ENCODE measurements around the gene RAD51B.

Gene RAD51B

DNA sequence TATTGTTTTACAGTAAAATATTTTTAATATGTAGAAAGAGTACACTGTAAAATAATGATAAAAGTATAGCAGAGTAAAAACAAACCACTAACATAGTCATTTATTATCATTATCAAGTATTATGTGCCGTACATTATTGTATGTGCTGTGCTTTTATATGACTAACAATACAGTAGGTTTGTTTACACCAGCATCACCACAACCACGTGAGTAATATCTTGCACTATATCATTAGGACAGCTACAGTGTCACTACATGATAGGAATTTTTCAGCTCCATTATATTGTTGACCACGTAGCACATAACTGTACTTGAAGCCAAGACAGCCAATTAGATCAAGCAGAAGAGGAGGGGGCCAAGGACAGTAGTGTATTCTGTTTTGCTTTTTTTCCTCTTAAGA lies 415.4 kb downstream of the RAD51B start:
- DNase-seq (ENCODE audit: low read depth), result no peak

DNA sequence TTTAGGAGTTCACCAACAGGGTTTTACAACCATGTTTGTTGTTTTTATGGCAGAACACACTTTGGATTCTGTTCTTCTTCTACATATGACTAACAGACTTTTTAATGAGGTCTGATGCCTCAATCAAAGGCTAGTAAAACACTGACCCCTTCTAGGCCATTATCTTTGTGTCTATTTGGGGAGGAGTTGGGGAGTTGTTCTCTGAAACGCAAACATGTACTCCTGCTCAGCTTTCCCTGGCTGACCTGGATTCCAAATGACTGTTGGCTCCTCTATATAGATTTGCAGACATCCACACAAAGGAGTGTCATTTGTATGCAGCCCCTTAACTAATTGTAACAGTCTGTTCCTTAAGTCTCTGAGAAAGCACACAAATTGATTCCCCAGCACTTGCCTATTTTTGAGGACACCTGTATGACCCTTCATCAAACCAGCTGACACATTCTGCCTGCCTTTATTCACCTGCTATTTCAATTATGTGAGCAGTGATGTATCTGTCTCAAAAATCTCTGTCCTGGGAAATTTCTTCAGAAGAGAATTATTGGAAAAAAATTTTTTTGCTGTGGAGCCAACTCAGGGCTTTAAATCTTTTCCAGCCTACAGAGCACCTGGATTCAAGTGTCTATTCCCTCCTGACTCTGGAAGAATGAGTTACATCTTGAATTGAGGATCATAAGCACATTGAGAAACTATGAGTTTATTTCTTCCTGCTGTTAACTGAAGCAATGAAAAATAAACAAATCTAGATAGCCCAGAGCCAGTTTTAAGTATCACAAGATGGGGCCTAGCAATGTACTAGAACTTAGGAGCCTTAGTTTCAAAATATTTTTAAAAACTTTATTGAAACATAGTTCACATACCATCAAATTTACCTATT lies 417.2 kb downstream of the RAD51B start:
- no peak for DNase-seq (ENCODE audit: low read depth)

DNA sequence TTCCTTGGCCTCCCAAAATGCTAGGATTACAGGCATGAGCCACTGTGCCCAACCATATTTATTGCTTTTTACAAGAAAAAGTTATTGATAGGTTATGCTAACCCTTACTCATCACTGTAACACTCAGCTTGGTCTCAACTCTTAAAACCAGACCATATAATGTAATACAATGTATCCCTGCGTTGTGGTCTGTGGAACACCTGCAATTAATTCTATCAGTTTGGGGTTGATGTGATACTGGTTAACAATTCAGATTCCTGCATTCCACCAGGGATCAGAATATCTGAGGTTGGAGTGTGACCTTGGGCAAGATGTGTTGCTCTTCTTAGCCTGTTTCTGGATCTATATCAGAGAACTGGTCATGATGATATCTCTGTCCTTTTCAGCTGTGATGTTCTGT lies 419.0 kb downstream of the RAD51B start:
- no peak for DNase-seq (ENCODE audit: low read depth)

DNA sequence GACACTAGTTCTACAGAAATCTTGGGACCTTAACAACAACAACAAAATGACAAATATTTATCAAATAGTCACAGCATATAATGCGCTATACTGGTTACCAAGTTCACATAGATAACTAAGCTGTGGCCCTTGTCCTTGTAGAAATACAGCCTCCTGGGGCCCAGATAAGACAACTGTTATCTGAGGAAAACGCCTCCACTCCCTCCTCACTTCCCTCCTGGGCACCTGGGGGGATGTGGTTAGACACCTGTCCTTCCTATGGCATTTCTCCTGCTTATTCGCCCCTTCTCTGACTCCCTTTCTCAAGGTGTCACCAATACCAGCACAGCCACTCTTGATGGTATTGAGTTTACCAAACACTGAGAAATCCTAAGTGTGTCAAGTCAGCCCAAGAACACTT lies 419.4 kb downstream of the RAD51B start:
- no peak for DNase-seq (ENCODE audit: low read depth)

DNA sequence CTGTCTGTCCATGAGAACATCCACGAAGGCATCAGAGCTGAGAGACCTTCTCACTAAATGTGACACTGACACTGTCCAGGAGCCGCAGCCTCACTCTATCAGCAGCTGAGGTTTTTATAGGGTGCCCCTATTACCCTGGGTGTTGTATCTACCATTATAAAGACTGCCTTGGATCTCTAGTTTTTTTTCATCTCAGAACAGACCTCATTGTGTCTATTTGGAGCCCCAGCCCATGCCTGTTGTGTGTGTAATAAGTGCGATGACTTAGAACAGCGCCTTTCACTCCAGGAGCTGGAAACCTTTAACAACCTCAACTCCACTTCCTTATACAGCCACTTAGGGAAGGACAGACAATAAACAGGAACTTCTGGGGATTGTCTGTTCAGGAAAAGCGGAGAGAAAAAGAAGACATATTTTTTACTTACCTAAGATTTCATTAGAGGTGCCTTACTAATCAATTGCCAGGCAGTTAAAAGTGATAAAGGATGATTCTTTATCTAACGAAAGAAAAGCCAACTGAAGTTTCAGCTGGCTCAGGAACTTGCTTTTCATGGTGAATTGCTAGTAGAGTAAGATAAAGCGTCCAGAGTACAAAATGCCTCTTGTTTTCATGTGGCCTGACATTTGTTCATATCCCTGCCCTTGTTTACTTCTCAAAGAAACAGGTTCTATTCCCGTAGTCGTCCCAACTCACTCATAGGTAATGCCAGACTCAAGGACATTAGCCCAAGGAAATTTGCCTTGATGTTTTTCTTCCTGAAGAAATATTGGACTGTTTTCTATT lies 420.6 kb downstream of the RAD51B start:
- DNase-seq (ENCODE audit: low read depth), result no peak

DNA sequence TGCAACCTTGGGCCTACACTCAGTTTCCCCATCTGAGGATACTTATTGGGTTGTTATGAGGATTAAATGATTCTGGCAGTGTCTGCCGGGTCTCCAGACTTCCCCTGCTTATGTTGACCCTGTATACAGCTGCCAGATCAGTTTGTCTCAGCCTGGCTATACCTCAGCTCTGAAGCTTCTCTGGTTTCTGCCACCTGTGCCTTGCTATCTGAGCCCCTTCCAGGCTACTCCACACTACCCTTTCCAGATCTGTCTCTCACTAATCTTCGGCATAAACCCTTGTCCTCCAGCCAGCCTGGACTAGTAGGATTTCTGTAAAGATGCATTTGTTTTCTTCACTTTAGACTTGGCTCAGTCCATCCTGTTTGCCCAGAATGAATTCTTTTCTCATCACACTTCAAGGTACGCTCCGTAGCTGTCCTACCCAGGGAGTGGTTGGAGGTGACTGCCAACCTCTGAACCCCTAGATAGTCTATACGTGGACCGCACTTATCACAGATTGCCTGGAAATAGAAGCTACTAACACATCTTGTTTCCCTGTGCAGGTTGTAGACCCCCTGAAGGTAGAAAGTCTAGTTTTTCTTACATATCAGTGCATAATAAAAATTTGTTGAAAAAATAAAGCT lies 422.4 kb downstream of the RAD51B start:
- DNase-seq (ENCODE audit: low read depth), result no peak

DNA sequence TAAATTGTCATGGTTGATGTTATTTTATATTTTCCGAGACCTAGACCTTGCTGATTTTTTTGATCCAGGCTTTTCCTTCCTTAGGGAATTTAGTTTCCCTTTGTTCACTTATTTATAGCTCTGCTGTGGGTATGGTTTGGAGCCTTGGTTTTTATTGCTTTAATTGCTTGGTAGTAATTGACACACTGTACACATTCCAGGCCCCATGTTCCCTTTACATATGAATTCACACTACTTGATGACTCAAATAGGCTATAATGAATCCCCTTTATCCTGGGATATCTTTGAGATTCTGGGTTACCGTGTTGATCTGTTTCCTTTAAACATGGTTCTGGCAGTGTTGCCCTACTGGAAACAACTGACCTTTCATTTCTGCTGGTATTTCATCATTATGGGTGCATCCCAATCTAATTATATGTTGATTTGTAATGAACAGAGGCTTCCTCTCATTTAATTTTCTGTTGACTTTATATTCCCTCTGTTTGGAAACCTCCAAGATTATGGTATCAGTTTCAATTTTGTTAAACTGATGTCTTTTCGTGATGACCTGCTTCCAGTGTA lies 424.0 kb downstream of the RAD51B start:
- DNase-seq (ENCODE audit: low read depth), result no peak

DNA sequence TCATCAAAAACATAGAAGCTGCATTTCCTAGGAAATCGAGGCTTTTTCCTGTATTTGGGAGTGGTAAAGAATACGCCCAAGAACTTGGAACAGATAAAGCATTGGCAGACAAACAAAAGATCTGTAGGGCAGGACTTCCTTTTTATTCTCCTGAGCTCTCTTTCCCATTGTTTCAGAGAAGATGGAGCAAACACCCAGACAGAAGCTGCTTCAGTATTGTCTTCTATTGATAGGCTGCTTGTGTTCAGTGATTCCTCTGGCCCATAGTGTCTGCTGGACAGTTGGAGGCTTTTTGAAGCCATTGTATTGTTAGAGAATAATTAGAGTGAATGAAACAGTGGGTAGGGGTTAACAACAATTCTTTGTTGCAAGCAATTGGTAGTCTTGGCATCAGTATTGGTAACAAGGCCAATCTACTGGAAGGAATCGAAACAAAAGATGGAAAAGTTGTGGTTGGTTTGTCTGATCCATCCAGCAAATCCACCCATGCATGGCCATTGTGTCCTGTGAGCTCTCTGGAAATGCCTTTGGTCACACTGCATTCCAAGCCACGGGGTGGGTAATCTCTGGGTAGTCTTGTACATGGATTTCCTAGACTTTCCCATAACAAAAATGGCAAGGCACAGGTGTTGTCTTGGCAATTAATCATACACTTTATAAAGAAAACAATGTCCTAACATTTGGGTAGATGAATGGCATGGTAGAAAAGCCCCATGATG lies 424.8 kb downstream of the RAD51B start:
- DNase-seq (ENCODE audit: low read depth), result no peak

DNA sequence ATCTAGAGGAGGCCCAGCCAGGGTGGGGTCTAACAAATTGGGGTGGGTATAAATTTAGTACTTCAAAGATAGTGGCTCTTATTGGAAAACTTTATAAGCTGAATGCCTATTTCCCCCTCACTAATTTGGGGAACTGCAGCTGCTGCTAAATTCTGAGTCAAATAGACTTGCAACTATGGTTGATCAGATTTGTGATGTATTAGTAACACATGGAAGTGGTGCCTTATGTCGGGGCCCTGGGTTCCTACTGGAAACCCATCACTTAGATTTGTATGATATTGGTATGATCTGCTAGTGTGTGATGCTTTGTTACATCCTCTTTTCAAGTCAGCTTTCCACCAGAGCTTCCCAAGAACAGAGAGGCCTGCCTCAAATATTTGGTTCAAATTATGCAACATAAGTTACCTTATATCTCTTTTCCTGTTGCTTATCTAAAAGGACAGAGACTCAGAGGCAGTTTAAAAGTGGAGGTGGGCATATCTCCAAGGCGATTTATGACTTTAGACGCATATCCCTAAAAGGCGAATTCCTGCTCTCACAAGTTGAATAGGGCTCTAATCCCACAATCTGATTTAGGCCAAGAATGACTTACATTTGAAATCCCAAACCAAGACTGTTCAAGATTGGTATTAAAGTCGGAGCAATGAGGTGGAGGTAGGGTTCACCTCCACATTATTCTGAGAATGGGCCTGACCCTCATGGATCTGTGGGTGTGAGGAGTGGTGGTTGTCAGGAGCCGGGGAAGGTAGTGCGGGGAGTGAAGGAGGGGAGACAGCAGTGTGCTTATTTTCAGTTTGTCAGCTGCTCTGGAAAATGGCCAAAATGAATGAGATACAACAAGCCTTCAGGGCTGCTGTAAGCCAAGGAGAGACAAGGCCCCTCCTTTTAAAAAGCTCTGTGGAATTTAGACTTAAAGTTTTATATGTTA lies 425.8 kb downstream of the RAD51B start:
- DNase-seq (ENCODE audit: low read depth), result no peak

DNA sequence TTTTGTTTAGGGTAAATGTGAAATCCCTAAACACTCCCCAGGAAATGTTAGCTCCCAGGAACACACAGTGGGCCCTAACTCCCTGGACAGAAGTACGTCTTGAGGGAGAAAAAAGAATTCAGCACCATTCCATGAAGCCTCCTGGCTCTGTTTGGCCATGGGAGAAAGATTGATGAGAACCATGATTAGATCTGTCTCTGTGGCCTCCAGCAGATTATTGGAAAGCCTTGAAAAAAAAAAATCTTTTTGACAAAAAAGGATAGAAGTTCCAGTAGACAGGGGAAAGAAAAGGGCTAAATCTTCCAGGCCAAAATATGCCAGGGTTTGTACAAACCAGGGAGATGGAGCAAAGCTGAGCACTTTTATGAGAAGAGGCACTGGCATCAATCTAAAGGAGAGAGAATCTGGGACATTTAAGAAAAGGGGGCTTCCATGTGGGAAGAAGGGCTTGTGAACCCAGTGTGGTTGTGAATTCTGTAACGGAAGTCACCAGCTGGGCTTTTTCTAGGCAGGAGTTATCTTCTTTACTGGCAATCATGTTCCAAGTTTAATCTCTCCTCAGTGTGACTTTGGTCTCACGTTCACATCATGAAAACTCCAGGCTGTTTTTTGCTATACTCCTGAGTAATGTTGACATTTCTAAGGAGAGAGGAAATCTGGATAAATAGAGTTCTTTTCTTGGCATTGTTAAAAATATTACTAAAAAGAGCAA lies 426.7 kb downstream of the RAD51B start:
- no peak for DNase-seq (ENCODE audit: low read depth)

DNA sequence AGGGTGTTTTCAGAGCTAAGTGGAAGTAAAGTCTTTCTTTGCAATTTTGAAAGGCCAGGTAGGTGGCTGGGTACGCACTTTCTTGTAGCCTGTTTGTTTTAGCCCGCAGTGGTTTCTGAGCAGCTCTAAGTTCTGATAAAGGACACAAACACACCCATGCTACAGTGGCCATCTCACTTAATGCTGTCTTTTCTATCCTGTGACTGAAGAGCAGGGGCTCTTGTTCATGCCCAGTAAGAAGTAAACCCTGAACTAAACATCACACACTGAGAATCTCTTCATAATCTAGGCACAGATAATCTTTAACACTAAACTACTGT lies 427.2 kb downstream of the RAD51B start:
- DNase-seq (ENCODE audit: low read depth), result no peak

DNA sequence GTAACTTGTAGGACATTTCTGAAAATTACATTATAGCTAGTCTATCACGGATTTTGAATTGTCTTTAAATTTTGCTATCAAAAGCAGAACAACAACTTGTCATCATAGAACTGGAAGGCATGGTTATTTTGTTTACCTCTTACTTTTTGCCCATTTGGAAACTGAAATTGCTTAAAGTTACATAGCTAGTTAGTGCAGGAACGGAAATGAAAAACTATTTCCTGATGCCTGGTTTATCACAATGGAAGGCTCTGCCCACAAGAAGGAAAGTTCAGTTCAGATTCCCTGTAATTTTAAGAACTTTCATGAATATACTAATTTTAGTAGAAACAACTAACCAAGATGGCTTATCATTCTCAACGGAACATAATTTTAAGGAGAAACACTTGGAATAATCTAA lies 427.7 kb downstream of the RAD51B start:
- no peak for DNase-seq (ENCODE audit: low read depth)

DNA sequence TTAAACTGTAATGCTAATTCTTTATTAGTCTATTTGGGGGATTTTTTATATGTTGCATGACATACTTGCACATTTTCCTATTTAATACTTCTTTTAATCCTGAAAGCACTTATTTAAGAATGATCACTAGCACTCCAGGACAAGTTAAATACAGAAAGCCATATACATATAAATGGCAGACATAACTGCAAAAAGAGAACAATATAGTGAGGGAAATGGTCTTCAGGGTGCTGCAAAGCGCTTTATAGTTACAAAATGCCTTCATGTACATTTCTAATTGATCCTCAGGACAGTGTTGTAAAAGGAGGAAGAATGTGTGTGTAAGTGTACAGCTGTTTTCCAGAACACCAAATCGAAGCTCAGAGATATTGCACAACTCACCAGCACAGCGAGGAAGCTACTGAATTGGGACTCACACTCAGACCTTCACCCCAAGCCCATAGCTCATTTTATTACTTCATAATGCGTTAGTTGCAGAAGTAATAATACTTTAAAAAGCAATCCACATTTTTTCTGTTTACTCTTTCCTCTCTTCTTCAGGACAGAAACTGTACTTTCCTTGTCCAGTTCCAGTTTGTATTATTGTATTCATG lies 428.2 kb downstream of the RAD51B start:
- DNase-seq (ENCODE audit: low read depth), result no peak

DNA sequence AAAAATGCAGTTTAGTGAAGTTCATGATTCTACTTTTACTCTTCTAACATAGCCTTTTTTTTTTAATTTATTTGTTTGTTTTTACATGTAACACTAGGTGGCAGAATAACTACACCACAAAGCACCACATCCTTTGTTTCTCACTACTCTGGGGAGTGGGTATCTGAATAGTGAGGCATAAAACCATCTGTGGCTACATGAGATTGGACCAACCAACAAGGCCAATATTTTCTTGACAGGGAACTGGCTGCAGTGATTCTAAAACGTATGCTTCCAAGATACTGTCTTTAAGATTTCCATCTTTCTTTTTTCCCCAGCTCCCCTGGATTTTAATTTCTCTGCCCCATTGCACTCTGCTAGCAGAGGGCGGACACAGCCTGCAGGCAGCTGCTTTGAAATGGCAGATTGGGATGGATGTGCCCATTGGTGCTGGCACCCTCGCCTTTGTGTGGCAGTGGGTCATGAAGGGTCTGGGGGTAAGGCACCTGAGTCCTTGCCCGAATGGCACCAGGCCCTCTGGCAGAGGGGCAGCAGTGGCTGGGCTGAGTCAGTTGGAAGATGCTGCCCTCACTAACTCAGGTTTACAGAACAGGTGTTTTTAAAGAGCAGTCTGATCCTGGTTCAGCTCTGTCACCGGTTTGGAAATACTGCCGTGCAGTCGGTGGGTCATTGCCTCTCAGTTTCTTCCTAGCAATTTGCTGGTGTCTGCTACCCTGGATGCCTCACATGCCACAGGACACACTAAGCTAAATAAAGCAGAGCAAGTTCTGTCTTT lies 429.1 kb downstream of the RAD51B start:
- no peak for DNase-seq (ENCODE audit: low read depth)

DNA sequence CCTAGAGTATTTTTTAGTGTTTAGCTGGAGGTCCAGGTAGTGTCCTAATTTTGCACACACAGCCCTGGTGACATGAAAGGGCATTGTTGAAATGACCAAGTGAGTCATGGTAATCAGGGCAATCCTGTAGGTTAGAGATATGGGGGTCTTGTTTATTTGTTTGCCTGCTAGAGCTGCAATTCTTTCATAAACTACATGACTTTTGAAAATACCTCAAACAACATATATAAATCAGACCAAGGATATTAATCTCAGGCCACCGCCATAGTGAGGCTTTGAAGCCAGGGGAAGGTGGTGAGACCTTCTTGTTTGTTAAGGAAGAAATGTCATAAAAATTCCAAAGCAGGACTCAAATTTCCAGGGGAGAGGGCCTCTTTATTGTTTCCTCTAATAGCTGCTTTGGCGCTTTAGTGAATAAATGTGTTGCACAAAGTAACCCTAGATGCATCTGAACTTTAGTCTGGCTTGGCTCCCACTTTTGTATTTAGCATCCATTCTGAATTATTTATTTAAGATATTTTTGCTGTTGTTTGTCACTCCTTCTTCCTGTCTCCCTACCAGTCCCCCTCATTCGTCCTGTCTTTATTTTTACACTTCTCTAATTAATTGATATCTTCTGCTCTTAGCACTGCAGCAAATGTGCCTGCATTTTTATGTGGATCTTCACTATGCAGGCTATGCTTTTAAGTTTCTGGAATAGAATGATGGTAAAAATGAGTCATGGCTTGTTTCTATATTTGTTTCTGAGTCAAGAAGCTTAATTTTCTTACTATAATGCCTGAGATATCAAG lies 430.3 kb downstream of the RAD51B start:
- no peak for DNase-seq (ENCODE audit: low read depth)

DNA sequence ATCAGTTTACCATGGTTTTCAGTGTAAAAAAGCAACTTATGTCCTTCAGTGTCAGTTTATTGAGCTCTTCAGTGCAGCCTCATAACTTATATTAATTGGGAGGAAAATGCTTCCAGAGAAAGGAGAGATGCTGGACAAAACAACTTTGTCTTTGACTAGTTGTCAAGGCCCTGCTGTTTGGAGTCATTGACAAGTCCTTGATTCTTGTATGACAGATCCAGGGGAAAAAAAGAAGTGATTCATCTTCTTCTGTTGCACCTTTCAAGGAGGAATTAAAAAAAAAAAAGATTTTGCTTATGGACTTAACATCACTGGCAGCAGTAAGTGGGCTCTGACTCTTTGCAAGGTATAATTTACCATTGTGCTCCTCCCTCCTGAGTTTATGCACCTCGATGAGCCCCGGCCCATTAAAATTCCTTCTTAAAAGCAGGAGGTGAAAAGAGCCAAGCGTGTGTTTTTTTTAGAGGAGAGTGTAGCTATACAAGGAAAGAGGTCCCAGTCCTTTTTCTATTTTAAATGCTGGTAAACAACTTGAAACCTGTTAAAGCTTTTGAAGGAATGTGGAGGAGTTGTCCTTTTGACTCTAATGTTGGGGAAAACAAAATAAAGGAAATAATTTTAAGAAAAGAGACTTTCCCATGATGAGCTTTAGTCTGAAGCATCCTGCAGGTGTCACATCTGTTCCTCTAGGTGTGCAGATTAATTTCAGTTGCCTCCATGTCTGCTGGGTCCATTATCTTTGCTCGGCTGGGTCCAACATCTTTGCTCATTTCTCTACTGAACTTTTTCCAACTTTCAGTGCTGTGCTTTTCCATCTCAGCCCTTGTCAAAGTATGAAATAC lies 431.6 kb downstream of the RAD51B start:
- no peak for DNase-seq (ENCODE audit: low read depth)

DNA sequence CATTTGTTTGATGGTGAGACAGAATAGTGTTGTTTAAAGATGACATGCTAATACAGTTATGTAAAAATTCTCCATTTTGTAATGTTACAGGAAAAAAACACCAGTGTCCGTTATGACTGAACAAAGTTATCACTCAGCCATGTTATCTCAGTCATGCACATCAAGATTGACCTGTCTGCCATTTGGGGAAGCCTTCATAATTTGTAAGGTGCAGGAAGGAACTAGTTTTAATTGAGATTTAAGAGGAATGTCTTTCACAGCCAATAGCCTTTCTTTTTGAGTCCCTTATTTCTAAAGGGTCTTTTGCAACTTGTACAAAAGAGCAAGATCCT lies 432.2 kb downstream of the RAD51B start:
- DNase-seq (ENCODE audit: low read depth), result no peak
